ENCODE data around the gene ERP27. TPM values are rescaled to one million over a fixed set of nuclear protein-coding genes. Genes with fewer than 3 reads are reported as not detected.

ERP27 gene
- total and polyA plus RNA-seq, 2 donors (not counting 3 experiments of a cell fraction or from before 2014, with no cell fraction given) = 0.70 to 0.88 TPM

- no peaks in the 10 kb centered on the region for H3K27me3 ChIP-seq (ENCODE audit: control insufficient read depth in 2 of 2, insufficient read depth in 2 of 2, low read length in 2 of 2)
- no peaks in the 10 kb centered on the region for H3K4me1 ChIP-seq (ENCODE audit: control insufficient read depth, extremely low read depth, insufficient read depth, low read length)
- H3K9me3 ChIP-seq (replicated peaks; ENCODE audit: control insufficient read depth, insufficient read depth, low read length) = no peaks in the 10 kb centered on the region
- H3K36me3 ChIP-seq (ENCODE audit: control insufficient read depth in 2 of 2, extremely low read depth in 1 of 2, insufficient read depth in 2 of 2, low read length in 2 of 2) = no peaks in the 10 kb centered on the region
- CTCF ChIA-PET = interaction anchor here (0.7 to 1.9 kb wide), 6 partner anchors 9 to 27 kb away, joined by 3 to 8 read pairs (median 4); no protein-coding TSS in a partner anchor
- H3K79me2 ChIP-seq (ENCODE audit: control insufficient read depth, insufficient read depth, low read length) = no peaks in the 10 kb centered on the region
- FAIRE-seq (no peak), DNase-seq (ENCODE audit: low read depth, low spot score) (no peak)
- TF ChIP-seq POLR2A (IDR thresholded peaks at IDR 0.05; ENCODE audit: low read depth, low read length) (no peak), JUN (IDR thresholded peaks at IDR 0.05; ENCODE audit: borderline replicate concordance, insufficient read depth, insufficient read length, low read depth) (no peak), MAX (IDR thresholded peaks at IDR 0.05; ENCODE audit: insufficient read depth, insufficient read length) (no peak), GATA2 (IDR thresholded peaks at IDR 0.05; ENCODE audit: insufficient read depth, insufficient read length, low read depth, low read length) (no peak), POLR2AphosphoS5 (IDR thresholded peaks at IDR 0.05; ENCODE audit: insufficient read depth, low read depth, low read length) (no peak), CTCF (IDR thresholded peaks at IDR 0.05; ENCODE audit: extremely low read depth in 1 of 2, insufficient read depth in 1 of 2, low read depth in 1 of 2, low read length in 2 of 2) (no peak), MYC (IDR thresholded peaks at IDR 0.05; ENCODE audit: low read depth, low read length) (no peak)
- no peak overlapping the region for H3K27ac ChIP-seq (ENCODE audit: insufficient read depth, low read depth, low read length)
- no TSS peak for BruUV-seq (replicated peaks)
- no peak overlapping the region for H3K4me2 ChIP-seq (ENCODE audit: insufficient read depth, low read length)
- no peaks in the 10 kb centered on the region for H3K9me1 ChIP-seq (replicated peaks; ENCODE audit: control insufficient read depth, extremely low read depth, insufficient read depth, low read length)
- no peak overlapping the region for H3K4me3 ChIP-seq (replicated peaks in 1 of 3; ENCODE audit: insufficient read depth in 1 of 3, low read depth in 1 of 3, low read length in 3 of 3)
- H2AFZ ChIP-seq (ENCODE audit: low read depth, low read length) = no peak overlapping the region
- H4K20me1 ChIP-seq (replicated peaks; ENCODE audit: control insufficient read depth, extremely low read depth, insufficient read depth, low read length) = no peaks in the 10 kb centered on the region
- intact Hi-C loops (cut with micrococcal nuclease) (no loop called here), dilution Hi-C loops (cut with MboI; ENCODE audit: extremely low pct_ligation_motif_present, low sequenced_read_pairs) (no loop called here)
- no peak overlapping the region for H3K9ac ChIP-seq (replicated peaks; ENCODE audit: extremely low read depth, insufficient read depth, low read length)
- POLR2A ChIA-PET = interaction anchor here (0.7 kb wide), 1 partner anchor 9 kb away, joined by 3 read pairs; no protein-coding TSS in a partner anchor
Measured at GRCh38 chr12:14873440-14874185, 64.7 kb downstream of the ERP27 start.
